Spleen (tissue), 11 donors: ENCODE results near the gene VIL1. TPM values are rescaled to one million over a fixed set of nuclear protein-coding genes. Genes with fewer than 3 reads are reported as not detected.

Experiments
- DNase-seq: peaks from one replicate; pipeline ENCODE4 v3.0.0-alpha.2; 2020
- H3K27ac ChIP-seq, 8 donors: fragments of 200-600 bp; sonication (generic) in 7 of 8; 1 replicate in 4 of 8; 2 replicates in 4 of 8; pipeline versions ENCODE4 v1.5.0 to v1.8.0; 2016 to 2021; ENCODE audit warnings: inconsistent platforms in 4 of 8, mild to moderate bottlenecking in 4 of 8, moderate library complexity in 1 of 8
- H3K27me3 ChIP-seq, 7 donors: fragments of 200-600 bp; sonication (generic) in 6 of 7; replicated peaks in 1 of 7; 1 replicate in 4 of 7; 2 replicates in 3 of 7; pipeline versions ENCODE4 v1.5.0 to v1.8.0; 2016 to 2021; ENCODE audit warnings: inconsistent platforms in 3 of 7, mild to moderate bottlenecking in 1 of 7
- H3K36me3 ChIP-seq, 6 donors: fragments of 200-600 bp; sonication (generic) in 5 of 6; 1 replicate in 4 of 6; 2 replicates in 2 of 6; pipeline versions ENCODE4 v1.5.0 to v1.8.0; 2016 to 2021; ENCODE audit warnings: inconsistent platforms in 2 of 6
- H3K4me1 ChIP-seq, 6 donors: fragments of 200-600 bp; sonication (generic) in 5 of 6; 1 replicate in 3 of 6; 2 replicates in 3 of 6; pipeline versions ENCODE4 v1.5.0 to v1.8.0; 2016 to 2021; ENCODE audit warnings: inconsistent platforms in 3 of 6
- H3K4me3 ChIP-seq, 8 donors: fragments of 200-600 bp; sonication (generic) in 7 of 8; 1 replicate in 4 of 8; 2 replicates in 4 of 8; pipeline versions ENCODE4 v1.5.0 to v1.8.0; 2016 to 2021; ENCODE audit warnings: inconsistent platforms in 4 of 8, mild to moderate bottlenecking in 4 of 8, moderate library complexity in 2 of 8
- H3K9me3 ChIP-seq, 8 donors: fragments of 200-600 bp; sonication (generic) in 7 of 8; 1 replicate in 4 of 8; 2 replicates in 4 of 8; pipeline versions ENCODE4 v1.5.0 to v1.8.0; 2016 to 2021; ENCODE audit warnings: inconsistent platforms in 4 of 8
- POLR2A ChIP-seq, 3 donors: fragments of 450-650 bp; IDR thresholded peaks; one replicate each; pipeline ENCODE4 v1.5.1; 2017; ENCODE audit warnings: antibody characterized with exemption in 3 of 3, mild to moderate bottlenecking in 1 of 3
- POLR2AphosphoS5 ChIP-seq, 3 donors: sonication (generic); formaldehyde crosslinking; IDR thresholded peaks; one replicate each; pipeline ENCODE4 v1.5.1; 2017; ENCODE audit warnings: antibody characterized with exemption in 3 of 3
- WGBS, 5 donors: extraction: QIAGEN DNeasy Blood & Tissue Kit in 3 of 5; methylation state at CpG; one replicate each; pipeline versions ENCODE4 v1.1.5 to v1.1.7; 2013 to 2018; 5-methylcytosine and 5-hydroxymethylcytosine counted together
- intact Hi-C: fragments of 100-400 bp; cut with DNase I; formaldehyde crosslinking; loops from one replicate; pipeline ENCODE4 v1.15.0; 2023; ENCODE audit warnings: low total_unique reads
- polyA plus RNA-seq, 3 donors: library from polyadenylated mRNA; stranded (reverse); fragments of 200-250 nt; gene quantifications; one replicate each; pipeline ENCODE4 v1.2.1, GENCODE V29; 2013
- total RNA-seq, 7 donors: library from RNA; depleted of rRNA in 3 of 7; stranded (reverse); fragments of >200 nt in 3 of 7; fragmentation: NEBNext Ultra II Directional in 4 of 7; extraction: Animal tissue kit (Norgen Biotek cat#: 25700) in 4 of 7; gene quantifications; one replicate each; pipeline versions ENCODE4 v1.1.0 to v1.2.1, GENCODE V29; 2016 to 2021
- TF ChIP-seq, protein P1 (sequence below), 11 experiments: fragments of 200-600 bp in 7 of 11; fragments of 450-650 bp in 4 of 11; sonication (generic) in 4 of 11; IDR thresholded peaks in 8 of 11; conservative IDR thresholded peaks in 3 of 11; 1 replicate in 7 of 11; 2 replicates in 4 of 11; pipeline versions ENCODE4 v1.4.0 to v1.8.0; 2016 to 2021; ENCODE audit warnings: antibody characterized with exemption in 11 of 11, inconsistent platforms in 4 of 11, mild to moderate bottlenecking in 1 of 11
- donor health status: healthy with polysubstance abuse.
- donor health status: DM: no; HTN: no; CAD: no; lungs with moderate emphysema.
- donor health status: DM: no; HTN: no; CAD: no.
- donor health status: Bipolar disorder and iron deficiency.
- donor health status: healthy.
- donor health status: DM: no; HTN: no; CAD: no.
- donor health status: DM: yes; HTN: yes; CAD: no.

VIL1 gene
- total and polyA plus RNA-seq, 10 donors: 0.04 to 0.72 (median 0.18) TPM; not detected in 4

DNA sequence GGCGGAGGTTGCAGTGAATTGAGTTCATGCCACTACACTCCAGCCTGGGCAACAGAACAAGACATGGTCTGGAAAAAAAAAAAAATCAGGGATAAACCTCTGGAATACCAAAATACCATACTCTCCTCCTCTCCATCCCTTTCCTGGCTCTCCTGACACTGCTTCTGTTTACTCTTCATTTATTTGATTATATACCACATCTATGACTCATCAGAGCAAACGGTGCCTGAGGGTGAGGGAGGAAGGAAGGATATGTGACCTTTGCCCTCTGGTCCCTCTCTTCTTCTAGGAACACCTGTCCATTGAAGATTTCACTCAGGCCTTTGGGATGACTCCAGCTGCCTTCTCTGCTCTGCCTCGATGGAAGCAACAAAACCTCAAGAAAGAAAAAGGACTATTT lies 30.0 kb downstream of the VIL1 start:
- Histone ChIP-seq H3K36me3 (peaks cover 0 to 82% (median 27%) of the 10 kb centered on the region in 6 donors), H3K27me3 (no peaks in the 10 kb centered on the region), H3K4me1 (no peaks in the 10 kb centered on the region), H3K4me3 (no peak overlapping the region), H3K27ac (no peak overlapping the region), H3K9me3 (no peaks in the 10 kb centered on the region)
- no peak for DNase-seq
- 58 to 72% (median 60%) methylated on average over 3 of the region's 3 CpGs for WGBS, 5 donors
- TF ChIP-seq, protein P1, sequence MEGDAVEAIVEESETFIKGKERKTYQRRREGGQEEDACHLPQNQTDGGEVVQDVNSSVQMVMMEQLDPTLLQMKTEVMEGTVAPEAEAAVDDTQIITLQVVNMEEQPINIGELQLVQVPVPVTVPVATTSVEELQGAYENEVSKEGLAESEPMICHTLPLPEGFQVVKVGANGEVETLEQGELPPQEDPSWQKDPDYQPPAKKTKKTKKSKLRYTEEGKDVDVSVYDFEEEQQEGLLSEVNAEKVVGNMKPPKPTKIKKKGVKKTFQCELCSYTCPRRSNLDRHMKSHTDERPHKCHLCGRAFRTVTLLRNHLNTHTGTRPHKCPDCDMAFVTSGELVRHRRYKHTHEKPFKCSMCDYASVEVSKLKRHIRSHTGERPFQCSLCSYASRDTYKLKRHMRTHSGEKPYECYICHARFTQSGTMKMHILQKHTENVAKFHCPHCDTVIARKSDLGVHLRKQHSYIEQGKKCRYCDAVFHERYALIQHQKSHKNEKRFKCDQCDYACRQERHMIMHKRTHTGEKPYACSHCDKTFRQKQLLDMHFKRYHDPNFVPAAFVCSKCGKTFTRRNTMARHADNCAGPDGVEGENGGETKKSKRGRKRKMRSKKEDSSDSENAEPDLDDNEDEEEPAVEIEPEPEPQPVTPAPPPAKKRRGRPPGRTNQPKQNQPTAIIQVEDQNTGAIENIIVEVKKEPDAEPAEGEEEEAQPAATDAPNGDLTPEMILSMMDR (IDR thresholded peaks at IDR 0.05 in 8 of 11, conservative IDR thresholded peaks at IDR 0.05 in 3 of 11): no peak
- TF ChIP-seq POLR2A (IDR thresholded peaks at IDR 0.05) (no peak), POLR2AphosphoS5 (IDR thresholded peaks at IDR 0.05) (no peak)
- intact Hi-C loops: no loop called here

DNA sequence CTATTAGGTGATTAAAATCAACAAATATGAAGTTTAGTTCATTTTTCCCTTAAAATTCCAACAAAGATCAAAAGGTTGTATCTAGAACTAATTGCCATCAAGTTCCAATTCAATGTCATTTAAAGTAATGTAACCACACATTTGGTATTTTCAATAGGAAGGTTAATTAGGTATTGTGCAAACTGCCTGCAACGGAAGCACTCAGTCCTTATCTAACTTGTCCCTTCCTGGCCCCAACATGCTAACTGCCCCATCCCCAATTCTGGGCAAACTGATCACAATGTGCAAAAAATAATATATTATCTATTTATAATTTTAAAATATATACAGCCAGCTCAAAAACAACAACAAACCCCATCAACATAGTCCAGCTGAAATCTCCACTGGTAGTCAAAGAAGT lies 33.2 kb downstream of the VIL1 start:
- Histone ChIP-seq H3K4me3 (no peak overlapping the region), H3K27ac (no peak overlapping the region), H3K9me3 (peaks cover 0 to 12% (median 3%) of the 10 kb centered on the region in 8 donors), H3K4me1 (peaks cover 0 to 5% (median 0%) of the 10 kb centered on the region in 6 donors), H3K36me3 (peaks cover 5 to 85% (median 50%) of the 10 kb centered on the region in 6 donors), H3K27me3 (no peaks in the 10 kb centered on the region)
- 48 to 76% (median 72%) methylated on average over 1 of the region's 1 CpG for WGBS, 5 donors
- TF ChIP-seq POLR2AphosphoS5 (IDR thresholded peaks at IDR 0.05) (no peak), POLR2A (IDR thresholded peaks at IDR 0.05) (no peak)
- TF ChIP-seq, protein P1 (IDR thresholded peaks at IDR 0.05 in 8 of 11, conservative IDR thresholded peaks at IDR 0.05 in 3 of 11): no peak
- DNase-seq: no peak
- intact Hi-C loops: no loop called here

DNA sequence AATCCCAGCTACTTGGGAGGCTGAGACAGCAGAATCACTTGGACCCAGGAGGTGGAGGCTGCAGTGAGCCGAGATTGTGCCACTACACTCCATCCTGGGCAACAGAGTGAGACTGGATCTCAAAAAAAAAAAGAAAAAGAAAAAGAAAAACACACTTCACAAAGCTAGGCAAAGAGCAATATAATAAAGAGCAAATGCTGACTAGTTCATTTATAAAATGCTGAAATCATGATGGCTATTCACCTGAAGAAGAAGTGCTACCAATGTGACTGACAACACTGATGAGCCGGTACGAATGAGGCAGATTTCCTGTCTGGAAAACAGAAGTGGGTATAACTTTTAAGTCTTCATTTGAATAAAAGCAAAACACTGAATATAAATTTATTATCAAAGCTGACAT lies 37.9 kb downstream of the VIL1 start:
- H3K27ac ChIP-seq: no peak overlapping the region
- no peak for DNase-seq
- peaks cover 5 to 93% (median 44%) of the 10 kb centered on the region in 6 donors for H3K36me3 ChIP-seq
- peaks cover 0 to 12% (median 3%) of the 10 kb centered on the region in 8 donors for H3K9me3 ChIP-seq
- H3K27me3 ChIP-seq: no peaks in the 10 kb centered on the region
- intact Hi-C loops: no loop called here
- TF ChIP-seq POLR2AphosphoS5 (IDR thresholded peaks at IDR 0.05) (no peak), POLR2A (IDR thresholded peaks at IDR 0.05) (no peak)
- TF ChIP-seq, protein P1 (IDR thresholded peaks at IDR 0.05 in 8 of 11, conservative IDR thresholded peaks at IDR 0.05 in 3 of 11): no peak
- 67 to 74% (median 72%) methylated on average over 3 of the region's 3 CpGs for WGBS, 5 donors
- H3K4me1 ChIP-seq: peaks cover 0 to 6% (median 0%) of the 10 kb centered on the region in 6 donors
- H3K4me3 ChIP-seq: no peak overlapping the region

DNA sequence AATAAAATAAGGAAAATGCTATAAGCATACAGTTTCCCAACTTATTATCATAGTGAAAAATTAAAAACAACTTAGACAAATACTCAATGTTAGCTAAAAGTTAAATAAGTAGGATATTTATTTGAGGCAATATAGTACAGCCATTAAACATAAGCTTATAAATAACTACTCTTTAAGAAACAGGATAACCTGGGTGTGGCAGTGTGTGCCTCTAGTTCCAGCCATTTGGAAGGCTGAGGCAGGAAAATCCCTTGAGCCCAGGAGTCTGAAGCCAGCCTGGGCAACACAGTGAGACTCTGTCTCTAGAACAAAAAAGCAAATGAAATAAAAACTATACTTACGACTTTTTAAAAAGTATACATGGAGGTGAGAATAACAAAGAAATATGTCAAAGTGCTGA lies 39.7 kb downstream of the VIL1 start:
- H3K9me3 ChIP-seq: peaks cover 0 to 12% (median 3%) of the 10 kb centered on the region in 8 donors
- H3K4me3 ChIP-seq: no peak overlapping the region
- 92 to 98% (median 95%) methylated on average over 1 of the region's 1 CpG for WGBS, 5 donors
- no peak for DNase-seq
- no peak for TF ChIP-seq POLR2AphosphoS5 (IDR thresholded peaks at IDR 0.05)
- TF ChIP-seq POLR2A (IDR thresholded peaks at IDR 0.05): no peak
- TF ChIP-seq, protein P1 (IDR thresholded peaks at IDR 0.05 in 8 of 11, conservative IDR thresholded peaks at IDR 0.05 in 3 of 11): no peak
- H3K27ac ChIP-seq: no peak overlapping the region
- peaks cover 0 to 6% (median 0%) of the 10 kb centered on the region in 6 donors for H3K4me1 ChIP-seq
- H3K27me3 ChIP-seq: no peaks in the 10 kb centered on the region
- peaks cover 5 to 100% (median 49%) of the 10 kb centered on the region in 6 donors for H3K36me3 ChIP-seq
- intact Hi-C loops: no loop called here
